Activated T-helper 2 cell treated with anti-CD3 and anti-CD28 coated beads, Interferon-gamma antibody, Interleukin-2, Interleukin-4, amounts not matched to agents 10 μg/mL and 5 μg/mL and 100 μg/mL, durations not matched to agents 14 hours and 24 hours and 36 hours (primary cell): ENCODE results near the gene SLC4A1. TPM values are rescaled to one million over a fixed set of nuclear protein-coding genes. Genes with fewer than 3 reads are reported as not detected.
"Not testable (repeated sequence)": the region's sequence is repeated elsewhere in the genome, so short reads cannot be mapped to it uniquely, and the experiment has no call there.

Experiments used
- DNase-seq: peaks from one replicate; pipeline ENCODE4 v3.0.0; 2021; ENCODE audit warnings: low spot score
- H3K27ac Mint-ChIP-seq: one replicate; pipeline ENCODE4 v1.8.0; 2021; ENCODE audit warnings: mixed read lengths
- H3K27me3 Mint-ChIP-seq: one replicate; pipeline ENCODE4 v1.8.0; 2021; ENCODE audit warnings: low read depth, mixed read lengths
- H3K36me3 Mint-ChIP-seq: one replicate; pipeline ENCODE4 v1.8.0; 2021; ENCODE audit warnings: low read depth, mixed read lengths
- H3K4me1 Mint-ChIP-seq: one replicate; pipeline ENCODE4 v1.8.0; 2021; ENCODE audit warnings: low read depth, mixed read lengths
- H3K4me3 Mint-ChIP-seq: one replicate; pipeline ENCODE4 v1.8.0; 2021; ENCODE audit warnings: low read depth, mild to moderate bottlenecking, moderate library complexity, mixed read lengths
- H3K9me3 Mint-ChIP-seq: one replicate; pipeline ENCODE4 v1.8.0; 2021; ENCODE audit warnings: mixed read lengths
- intact Hi-C: fragments of 100-400 bp; cut with micrococcal nuclease; formaldehyde crosslinking; loops from one replicate; pipeline ENCODE4 v1.15.1; 2023
- total RNA-seq: library from RNA; stranded (reverse); gene quantifications from 2 replicates; pipeline ENCODE4 v1.2.3, GENCODE V29; 2022

Gene SLC4A1
- total RNA-seq, 1 donor from 2014 or later: not detected

GRCh38 chr17:44237886-44238285, 30.0 kb downstream of the SLC4A1 start:
- DNase-seq, H3K4me1 Mint-ChIP-seq, H3K36me3 Mint-ChIP-seq, H3K4me3 Mint-ChIP-seq, intact Hi-C loops, H3K27me3 Mint-ChIP-seq, H3K27ac Mint-ChIP-seq, H3K9me3 Mint-ChIP-seq: not testable (repeated sequence)

DNA sequence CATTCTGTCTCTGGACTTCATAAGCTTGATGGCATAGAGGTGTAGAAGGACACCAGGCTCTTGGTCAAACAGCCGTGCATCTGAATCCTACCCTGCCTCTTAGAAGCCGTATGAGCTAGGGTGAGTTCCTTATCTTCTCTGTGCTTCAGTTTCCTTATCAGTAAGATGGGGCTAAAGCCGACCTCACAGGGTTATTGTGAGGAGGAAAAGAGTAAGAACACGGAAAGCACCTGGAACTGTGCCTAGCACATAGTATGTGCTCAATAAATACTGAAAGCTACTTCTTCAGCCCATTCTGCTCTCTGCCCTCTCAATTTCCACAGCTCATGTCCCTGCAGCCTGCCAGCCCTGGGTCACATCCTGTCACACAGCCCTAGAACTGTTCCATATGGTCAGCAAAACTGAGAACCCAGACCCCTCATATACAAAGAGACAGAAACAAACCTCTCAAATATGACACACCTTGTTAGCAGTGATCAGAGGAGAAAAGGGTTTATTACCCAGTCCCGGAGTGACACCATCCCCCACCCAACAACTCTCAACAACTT, 31.4 kb downstream of the SLC4A1 start:
- Mint-ChIP-seq H3K4me1 (peaks cover 4% of the 10 kb centered on the region), H3K4me3 (no peak overlapping the region), H3K27me3 (peaks cover 5% of the 10 kb centered on the region), H3K27ac (no peak overlapping the region), H3K36me3 (no peaks in the 10 kb centered on the region), H3K9me3 (no peaks in the 10 kb centered on the region)
- intact Hi-C loops: no loop called here
- DNase-seq: no peak

DNA sequence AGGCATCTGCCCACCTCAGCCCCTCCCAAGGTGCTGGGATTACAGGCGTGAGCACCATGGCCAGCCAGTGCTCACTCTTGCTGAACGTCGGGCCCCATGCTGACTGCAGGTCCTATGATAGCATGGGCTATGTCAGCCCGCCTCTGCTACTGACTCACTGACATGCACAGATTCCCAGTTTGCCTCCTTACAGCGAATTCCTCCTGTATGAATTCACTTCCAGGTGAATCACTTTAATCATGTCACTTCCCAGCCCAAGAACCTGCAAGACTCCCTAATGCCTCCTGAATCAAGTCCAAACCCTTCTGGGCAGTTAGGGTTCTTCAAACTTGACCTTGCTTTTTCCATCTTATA, 32.4 kb downstream of the SLC4A1 start:
- Mint-ChIP-seq H3K9me3 (no peaks in the 10 kb centered on the region), H3K27ac (no peak overlapping the region), H3K4me1 (peaks cover 4% of the 10 kb centered on the region), H3K4me3 (no peak overlapping the region), H3K36me3 (no peaks in the 10 kb centered on the region), H3K27me3 (peaks cover 5% of the 10 kb centered on the region)
- no peak for DNase-seq
- intact Hi-C loops: no loop called here

- no peak for DNase-seq
- intact Hi-C loops: no loop called here
- Mint-ChIP-seq H3K27ac (no peak overlapping the region), H3K9me3 (no peaks in the 10 kb centered on the region), H3K36me3 (no peaks in the 10 kb centered on the region), H3K27me3 (peaks cover 6% of the 10 kb centered on the region), H3K4me3 (no peak overlapping the region), H3K4me1 (peaks cover 4% of the 10 kb centered on the region)
Observed at GRCh38 chr17:44233582-44233981, 34.4 kb downstream of the SLC4A1 start.

DNA sequence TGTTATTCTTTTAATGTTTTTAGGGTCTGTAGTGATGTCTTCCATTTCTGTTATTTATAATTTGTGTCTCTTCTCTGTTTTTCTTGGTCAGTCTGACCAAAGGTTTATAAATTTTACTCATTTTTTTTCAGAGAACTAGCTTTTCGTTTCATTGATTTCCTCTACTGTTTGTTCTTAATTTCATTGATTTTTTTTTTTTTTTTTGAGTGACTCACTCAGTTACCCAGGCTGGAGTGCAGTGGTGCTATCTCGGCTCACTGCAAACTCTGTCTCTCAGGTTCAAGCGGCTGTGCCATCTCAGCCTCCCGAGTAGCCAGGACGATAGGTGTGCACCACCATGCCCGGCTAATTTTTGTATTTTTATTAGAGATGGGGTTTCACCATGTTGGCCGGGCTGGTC, 35.9 kb downstream of the SLC4A1 start:
- H3K27ac Mint-ChIP-seq: no peak overlapping the region
- H3K36me3 Mint-ChIP-seq: no peaks in the 10 kb centered on the region
- DNase-seq: no peak

DNA sequence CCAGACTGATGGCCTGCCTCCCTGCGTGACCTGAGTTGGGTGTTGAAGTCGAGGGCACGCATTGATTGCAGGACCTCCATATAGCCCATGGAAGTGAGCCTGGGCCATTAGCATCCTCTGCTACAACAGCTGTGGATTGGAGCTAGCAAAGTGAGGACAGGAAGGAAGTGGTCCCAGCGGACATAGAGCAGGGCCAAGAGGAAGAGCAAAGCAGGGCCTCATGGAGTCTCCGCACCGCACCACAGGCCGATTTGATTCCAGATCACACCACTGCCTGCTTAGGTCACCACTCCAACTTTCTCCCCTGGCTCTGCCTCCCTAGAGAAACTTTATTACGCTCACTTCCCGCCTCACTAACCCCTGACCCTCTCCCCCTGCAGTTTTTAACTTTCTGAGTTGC, 37.8 kb downstream of the SLC4A1 start:
- Mint-ChIP-seq H3K27ac (no peak overlapping the region), H3K4me3 (no peak overlapping the region), H3K9me3 (no peaks in the 10 kb centered on the region), H3K4me1 (peaks cover 3% of the 10 kb centered on the region), H3K36me3 (no peaks in the 10 kb centered on the region), H3K27me3 (peaks cover 6% of the 10 kb centered on the region)
- DNase-seq: no peak
- intact Hi-C loops: no loop called here

More for the DNA sequence above, 35.9 kb downstream of the SLC4A1 start:
- H3K4me3 Mint-ChIP-seq: no peak overlapping the region
- intact Hi-C loops: no loop called here
- peaks cover 6% of the 10 kb centered on the region for H3K27me3 Mint-ChIP-seq
- no peaks in the 10 kb centered on the region for H3K9me3 Mint-ChIP-seq
- H3K4me1 Mint-ChIP-seq: peaks cover 4% of the 10 kb centered on the region

DNA sequence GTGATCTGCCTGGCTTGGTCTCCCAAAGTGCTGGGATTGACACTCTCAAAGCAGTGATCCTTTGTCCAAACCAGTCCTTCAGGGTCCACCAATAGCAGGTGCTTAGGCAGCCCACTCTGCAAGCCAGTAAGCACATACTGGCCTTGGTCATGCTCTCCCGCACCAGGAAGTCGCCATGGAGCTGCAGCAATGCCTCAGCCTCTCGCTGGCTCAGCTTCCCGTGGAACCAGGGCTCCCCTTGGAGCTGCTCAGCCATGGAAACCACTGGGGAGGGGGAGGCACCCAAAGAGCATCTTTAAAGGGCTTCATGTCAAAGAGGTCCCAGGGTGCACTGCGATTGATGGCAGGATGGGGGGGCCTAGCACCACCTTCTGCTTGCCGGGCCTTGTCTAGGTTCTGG, 38.8 kb downstream of the SLC4A1 start:
- no peaks in the 10 kb centered on the region for H3K36me3 Mint-ChIP-seq
- H3K4me3 Mint-ChIP-seq: no peak overlapping the region
- peaks cover 6% of the 10 kb centered on the region for H3K27me3 Mint-ChIP-seq
- H3K9me3 Mint-ChIP-seq: no peaks in the 10 kb centered on the region
- intact Hi-C loops: no loop called here
- H3K27ac Mint-ChIP-seq: no peak overlapping the region
- DNase-seq: no peak
- H3K4me1 Mint-ChIP-seq: no peaks in the 10 kb centered on the region

DNA sequence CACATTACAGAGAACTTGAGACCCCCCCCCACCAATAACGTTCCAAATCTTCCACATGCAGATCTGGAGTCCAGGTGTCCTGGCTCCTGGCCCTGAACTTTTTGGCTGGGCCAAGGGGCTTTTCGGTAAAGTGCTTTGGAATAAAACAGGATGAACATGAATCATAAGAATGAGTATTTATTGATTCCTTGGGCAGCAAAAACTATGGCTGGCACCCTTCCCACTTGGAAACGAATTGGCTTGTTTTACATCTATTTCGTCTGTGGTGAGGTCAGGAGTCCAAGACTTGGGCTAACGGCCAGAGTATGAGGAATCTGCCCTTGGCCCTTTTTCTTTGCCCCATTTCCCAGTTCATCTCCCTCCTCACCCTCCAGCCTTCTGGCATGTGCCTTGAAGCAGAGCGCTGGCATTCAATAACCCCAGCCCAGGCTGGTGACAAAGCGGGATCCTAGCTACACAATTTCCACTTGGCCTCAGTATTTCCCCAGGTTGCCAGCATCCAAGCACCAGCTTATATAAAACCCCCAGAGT, 44.3 kb downstream of the SLC4A1 start:
- intact Hi-C loops: no loop called here
- peaks cover 4% of the 10 kb centered on the region for H3K36me3 Mint-ChIP-seq
- H3K27me3 Mint-ChIP-seq: no peaks in the 10 kb centered on the region
- peaks cover 11% of the 10 kb centered on the region for H3K4me1 Mint-ChIP-seq
- no peak for DNase-seq
- H3K27ac Mint-ChIP-seq: no peak overlapping the region
- no peaks in the 10 kb centered on the region for H3K9me3 Mint-ChIP-seq
- H3K4me3 Mint-ChIP-seq: peak overlapping the region; percentile 33

- intact Hi-C loops: no loop called here
- DNase-seq: peak; percentile 47
- Mint-ChIP-seq H3K4me1 (peaks cover 14% of the 10 kb centered on the region), H3K27me3 (no peaks in the 10 kb centered on the region), H3K27ac (peak overlapping the region; percentile 82), H3K36me3 (peaks cover 10% of the 10 kb centered on the region), H3K4me3 (peak overlapping the region; percentile 85), H3K9me3 (no peaks in the 10 kb centered on the region)
Observed at GRCh38 chr17:44222112-44222869, 45.6 kb downstream of the SLC4A1 start.

GRCh38 chr17:44221862-44222111, 46.1 kb downstream of the SLC4A1 start:
- intact Hi-C loops: loop anchor here (2.0 kb wide), 1 partner anchor 103 kb away; the partner anchor contains the start of gene SLC25A39
- H3K27me3 Mint-ChIP-seq: no peaks in the 10 kb centered on the region
- H3K27ac Mint-ChIP-seq: peak overlapping the region; percentile 82
- peaks cover 15% of the 10 kb centered on the region for H3K36me3 Mint-ChIP-seq
- H3K9me3 Mint-ChIP-seq: no peaks in the 10 kb centered on the region
- peak overlapping the region; percentile 85 for H3K4me3 Mint-ChIP-seq
- DNase-seq: no peak
- peaks cover 18% of the 10 kb centered on the region for H3K4me1 Mint-ChIP-seq

- peak; percentile 64 for DNase-seq
- intact Hi-C loops: loop anchor here (2.0 kb wide), 1 partner anchor 104 kb away; the partner anchor contains the start of gene SLC25A39
- Mint-ChIP-seq H3K27me3 (no peaks in the 10 kb centered on the region), H3K4me1 (peaks cover 23% of the 10 kb centered on the region), H3K27ac (peak overlapping the region; percentile 82), H3K4me3 (peak overlapping the region; percentile 85), H3K36me3 (peaks cover 20% of the 10 kb centered on the region), H3K9me3 (no peaks in the 10 kb centered on the region)
Observed at GRCh38 chr17:44221084-44221861, 46.7 kb downstream of the SLC4A1 start.

DNA sequence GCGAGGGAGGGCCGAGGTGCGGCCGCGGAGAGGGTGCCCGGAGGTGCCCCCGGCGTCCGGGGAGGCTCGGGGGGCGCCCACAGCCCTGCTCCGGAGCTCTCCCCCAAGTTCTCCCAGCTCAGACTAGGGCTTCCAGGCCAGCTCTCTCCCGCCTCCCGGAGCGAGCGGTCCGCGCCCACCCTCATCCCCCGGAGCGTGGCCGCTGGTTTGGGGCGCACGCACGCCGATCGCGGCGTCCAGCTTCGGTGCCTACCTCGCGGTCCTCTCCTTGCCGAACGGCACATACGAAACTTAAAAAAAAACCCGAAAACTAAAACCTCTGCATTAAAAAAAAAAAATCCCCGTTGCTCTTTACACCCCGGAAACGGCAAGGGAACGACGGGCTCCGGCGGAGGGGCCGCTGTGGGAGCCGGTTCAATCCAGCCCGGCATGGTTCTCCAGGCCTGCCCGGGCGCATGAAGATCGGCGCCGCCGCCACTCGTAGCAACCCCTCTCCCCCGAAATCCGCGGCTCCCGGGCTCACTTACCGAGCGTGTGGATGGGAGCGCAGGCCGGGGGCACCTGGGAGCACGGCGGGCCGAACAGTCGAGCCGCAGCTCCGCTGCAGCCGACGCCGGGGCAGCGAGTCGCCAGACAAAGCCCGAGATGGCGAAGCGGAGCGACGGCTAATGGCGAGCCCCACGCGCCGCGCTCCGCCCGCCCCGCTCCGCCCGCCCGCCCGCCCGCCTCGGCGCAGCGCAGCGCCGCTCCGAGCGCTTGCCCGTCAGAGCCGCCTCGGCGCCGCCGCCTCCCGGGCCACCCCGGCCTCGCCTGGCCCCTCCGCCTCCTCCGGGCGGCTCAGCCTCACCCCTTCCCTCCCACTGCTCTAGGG, 47.5 kb downstream of the SLC4A1 start:
- Mint-ChIP-seq H3K9me3 (no peaks in the 10 kb centered on the region), H3K36me3 (peaks cover 29% of the 10 kb centered on the region), H3K4me1 (peaks cover 32% of the 10 kb centered on the region), H3K27ac (peak overlapping the region; percentile 95), H3K27me3 (no peaks in the 10 kb centered on the region), H3K4me3 (peak overlapping the region; percentile 90)
- peak; percentile 62 for DNase-seq
- intact Hi-C loops: loop anchor here (2.0 kb wide), 1 partner anchor 104 kb away; the partner anchor contains the start of gene SLC25A39
